M059J (cell line): ENCODE data around the gene CSKMT. TPM values are rescaled to one million over a fixed set of nuclear protein-coding genes. Genes with fewer than 3 reads are reported as not detected.
A peak's percentile ranks its signal among the peaks of the same experiment; 100 is the strongest.
"Not testable (repeated sequence)": the region's sequence is repeated elsewhere in the genome, so short reads cannot be mapped to it uniquely, and the experiment has no call there.

Experiments
- DNase-seq: peaks from one replicate; pipeline ENCODE4 v3.0.0-alpha.2; 2012; ENCODE audit warnings: low read depth
- total RNA-seq: library from RNA; depleted of rRNA; stranded (reverse); fragments of >200 nt; shearing (Covaris generic); gene quantifications from 2 replicates; pipeline ENCODE4 v1.2.3, GENCODE V29; 2014

Gene CSKMT
- total RNA-seq, 1 experiment from 2014 or later = 2.0 TPM

DNA sequence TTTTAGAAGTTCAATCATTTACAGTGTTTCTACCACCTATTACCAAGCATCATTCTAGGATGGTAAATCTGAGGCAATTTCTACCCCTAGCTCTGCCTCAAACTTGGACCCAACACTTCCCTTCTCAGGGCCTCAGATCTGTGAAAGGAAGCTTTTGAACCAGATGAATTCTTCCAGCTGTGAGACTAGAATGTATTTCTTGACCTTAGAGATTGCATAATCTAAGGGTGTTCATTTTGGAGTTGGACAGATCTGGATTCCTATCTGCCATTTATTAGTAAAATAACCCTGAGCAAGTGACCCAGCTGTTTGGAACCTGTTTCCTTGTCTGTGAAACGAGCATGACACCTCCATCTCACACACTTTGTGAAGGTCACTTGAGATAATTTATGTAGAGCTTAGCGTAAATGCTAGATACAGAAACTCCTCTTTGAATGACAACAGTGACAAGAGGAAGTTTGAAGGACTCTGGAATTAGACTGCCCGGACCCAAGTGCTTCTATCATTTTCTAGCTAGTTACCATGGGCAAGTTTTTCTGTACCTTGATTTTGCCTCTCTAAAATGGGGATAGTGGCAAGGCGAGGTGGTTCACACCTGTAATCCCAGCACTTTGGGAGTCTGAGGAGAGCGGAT lies 8.2 kb upstream of the CSKMT start:
- no peak for DNase-seq

DNA sequence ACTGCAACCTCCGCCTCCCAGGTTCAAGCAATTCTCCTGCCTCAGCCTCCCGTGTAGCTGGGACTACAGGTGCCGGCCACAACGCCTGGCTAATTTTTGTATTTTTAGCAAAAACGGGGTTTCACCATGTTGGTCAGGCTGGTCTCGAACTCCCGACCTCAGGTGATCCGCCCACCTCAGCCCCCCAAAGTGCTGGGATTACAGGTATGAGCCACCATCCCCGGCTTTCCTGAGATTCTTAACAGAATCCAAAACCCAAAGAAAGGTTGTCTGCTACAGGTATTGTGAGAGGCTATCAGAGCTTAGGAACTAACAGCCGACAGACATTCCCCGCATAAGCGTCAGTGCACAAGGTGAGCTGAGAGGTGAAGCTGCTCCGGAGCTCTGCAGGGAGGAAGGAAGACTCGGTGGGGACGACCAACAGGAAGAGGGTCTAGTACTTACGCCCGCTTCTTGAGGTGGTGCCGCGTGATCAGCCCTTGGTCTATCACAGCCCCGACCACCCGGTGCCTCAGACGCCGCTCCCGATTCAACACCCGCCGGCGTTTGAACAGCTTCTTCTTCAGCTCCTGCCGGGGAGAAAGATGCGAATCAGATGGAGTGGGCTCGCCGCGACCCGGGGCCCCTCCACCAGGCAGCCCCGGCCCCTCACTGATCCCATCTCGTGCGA lies 572 bp upstream of the CSKMT start:
- peak; percentile 70 for DNase-seq

DNA sequence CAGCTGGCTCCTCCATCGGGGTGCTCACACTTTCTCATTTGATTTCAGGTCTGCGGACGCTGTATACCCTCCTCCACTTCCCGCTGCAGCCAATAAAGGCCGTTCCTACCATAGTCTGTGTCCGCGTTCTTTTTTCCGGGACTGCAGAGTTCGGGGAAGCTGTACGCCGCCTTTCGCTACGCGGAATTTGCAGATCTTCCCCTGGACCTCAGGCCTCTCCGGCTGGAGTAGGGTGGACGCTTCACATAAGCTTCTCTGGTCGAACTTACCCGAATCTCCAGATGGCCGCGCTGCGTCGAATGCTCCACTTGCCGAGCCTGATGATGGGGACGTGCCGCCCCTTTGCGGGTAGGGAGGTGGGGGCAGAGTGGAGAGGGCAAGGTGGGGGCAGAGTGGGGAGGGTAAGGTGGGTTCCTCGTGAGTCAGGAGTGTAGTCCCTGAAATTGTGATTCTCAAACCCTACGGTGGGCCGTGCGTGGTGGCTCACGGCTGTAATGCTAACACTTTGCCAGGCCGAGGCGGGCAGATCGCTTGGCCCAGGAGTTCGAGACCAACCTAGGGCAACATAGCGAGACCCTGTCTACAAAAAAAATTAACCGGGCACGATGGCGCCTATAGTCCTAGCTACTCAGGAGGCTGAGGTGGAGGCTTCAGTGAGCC lies 617 bp downstream of the CSKMT start:
- DNase-seq = no peak

- DNase-seq = no peak
Observed at GRCh38 chr11:62666259-62666926, 1.3 kb downstream of the CSKMT start.

- no peak for DNase-seq
Observed at GRCh38 chr11:62667460-62667859, 2.3 kb downstream of the CSKMT start.

- DNase-seq = peak; percentile 32
Observed at GRCh38 chr11:62669420-62670161, 4.5 kb downstream of the CSKMT start.

DNA sequence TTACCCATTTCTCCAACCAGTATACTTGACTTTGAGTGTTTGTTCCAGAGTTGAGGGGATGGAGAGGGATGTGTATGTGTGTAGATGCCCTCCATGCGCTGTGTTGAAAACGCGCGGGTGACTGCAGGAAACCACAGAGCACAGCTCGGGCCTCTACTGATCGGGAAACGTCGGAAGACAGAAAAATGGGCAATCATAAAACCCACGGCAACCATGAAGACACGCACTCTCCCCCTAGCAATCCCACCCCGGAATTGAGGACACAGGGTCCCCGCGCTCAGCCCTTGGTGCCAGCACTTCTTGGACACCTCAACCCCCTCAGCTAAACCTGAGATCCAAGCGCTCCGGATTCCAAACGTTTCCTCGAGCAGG lies 6.1 kb downstream of the CSKMT start:
- no peak for DNase-seq

DNA sequence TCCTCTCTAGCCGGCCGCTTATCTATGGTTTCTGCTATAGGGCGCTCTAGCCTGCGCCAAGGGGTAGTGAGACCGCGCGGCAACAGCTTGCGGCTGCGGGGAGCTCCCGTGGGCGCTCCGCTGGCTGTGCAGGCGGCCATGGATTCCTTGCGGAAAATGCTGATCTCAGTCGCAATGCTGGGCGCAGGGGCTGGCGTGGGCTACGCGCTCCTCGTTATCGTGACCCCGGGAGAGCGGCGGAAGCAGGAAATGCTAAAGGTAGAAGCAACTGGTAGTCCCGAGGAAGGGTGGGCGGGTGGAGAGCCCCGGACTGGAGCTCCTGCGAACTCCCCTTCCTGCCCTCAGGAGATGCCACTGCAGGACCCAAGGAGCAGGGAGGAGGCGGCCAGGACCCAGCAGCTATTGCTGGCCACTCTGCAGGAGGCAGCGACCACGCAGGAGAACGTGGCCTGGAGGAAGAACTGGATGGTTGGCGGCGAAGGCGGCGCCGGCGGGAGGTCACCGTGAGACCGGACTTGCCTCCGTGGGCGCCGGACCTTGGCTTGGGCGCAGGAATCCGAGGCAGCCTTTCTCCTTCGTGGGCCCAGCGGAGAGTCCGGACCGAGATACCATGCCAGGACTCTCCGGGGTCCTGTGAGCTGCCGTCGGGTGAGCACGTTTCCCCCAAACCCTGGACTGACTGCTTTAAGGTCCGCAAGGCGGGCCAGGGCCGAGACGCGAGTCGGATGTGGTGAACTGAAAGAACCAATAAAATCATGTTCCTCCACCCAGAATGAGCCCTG lies 6.7 kb downstream of the CSKMT start, which contains the start of the genes LBHD1 and UQCC3:
Gene LBHD1 (minus strand): TSS at position 660 of the 782 bp plus-strand sequence. CDS start 2,236 bp downstream, outside the sequence.
Gene UQCC3 (plus strand): TSS at position 66 of the 782 bp plus-strand sequence. CDS start 73 bp downstream, at position 139.
- peak; percentile 84 for DNase-seq

DNA sequence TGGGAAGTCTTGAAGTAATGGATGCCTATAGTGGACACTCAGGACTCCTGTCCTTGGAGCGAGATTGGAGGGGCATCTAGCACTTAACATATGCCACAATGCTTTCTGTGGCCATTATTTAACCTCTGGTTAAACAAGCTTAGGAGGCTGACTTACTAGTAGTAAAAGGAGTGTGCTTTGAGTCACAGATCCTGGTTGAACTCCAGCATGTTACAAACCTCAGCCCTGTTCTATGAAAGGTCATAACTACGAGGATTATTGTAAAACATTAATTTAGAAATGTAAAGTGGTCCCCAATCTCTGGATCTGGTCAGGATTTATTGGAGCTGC lies 8.0 kb downstream of the CSKMT start:
- DNase-seq = no peak

GRCh38 chr11:62675415-62675814 lies 10.3 kb downstream of the CSKMT start:
- DNase-seq = not testable (repeated sequence)

DNA sequence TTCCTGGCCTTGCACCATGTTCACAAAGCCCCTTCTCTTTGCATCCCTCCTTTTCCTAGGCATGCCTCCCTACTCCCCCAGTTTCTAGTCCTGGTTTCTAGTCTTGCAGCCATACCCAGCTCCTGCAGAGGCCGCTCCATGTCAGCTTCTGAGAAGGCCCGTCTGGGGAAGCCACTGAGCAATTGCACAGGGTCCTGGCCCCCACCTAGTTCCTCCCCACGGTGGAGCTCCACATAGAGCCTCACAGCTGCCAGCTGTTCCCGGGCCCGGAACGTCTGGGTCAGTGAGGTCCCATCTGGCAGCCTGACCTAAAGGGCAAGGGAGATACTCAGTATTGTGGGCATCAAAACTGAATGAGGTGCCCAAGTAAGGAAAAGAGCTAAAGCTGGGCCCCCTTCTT lies 11.6 kb downstream of the CSKMT start:
- DNase-seq = no peak

- no peak for DNase-seq
Observed at GRCh38 chr11:62677156-62677555, 12.0 kb downstream of the CSKMT start.

DNA sequence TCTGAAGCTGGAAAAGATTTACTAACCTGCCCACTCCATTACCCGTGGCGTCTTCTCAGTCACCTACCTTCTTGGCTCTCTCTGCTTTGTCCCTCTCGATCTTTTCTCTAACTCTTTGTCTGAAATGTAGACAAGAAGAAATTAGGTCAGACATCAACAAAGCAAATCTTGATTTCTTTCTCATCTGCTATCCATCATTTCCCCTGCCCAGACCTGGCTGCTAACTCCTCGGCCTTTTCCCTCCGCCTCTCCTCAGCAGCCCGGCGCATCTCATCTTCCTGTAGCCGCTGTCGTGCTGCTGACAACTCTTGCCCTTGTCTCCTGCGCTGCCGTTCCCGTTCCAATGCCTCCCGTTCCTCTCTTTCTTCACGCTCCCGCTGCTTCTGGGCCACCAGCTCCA lies 12.6 kb downstream of the CSKMT start:
- no peak for DNase-seq

DNA sequence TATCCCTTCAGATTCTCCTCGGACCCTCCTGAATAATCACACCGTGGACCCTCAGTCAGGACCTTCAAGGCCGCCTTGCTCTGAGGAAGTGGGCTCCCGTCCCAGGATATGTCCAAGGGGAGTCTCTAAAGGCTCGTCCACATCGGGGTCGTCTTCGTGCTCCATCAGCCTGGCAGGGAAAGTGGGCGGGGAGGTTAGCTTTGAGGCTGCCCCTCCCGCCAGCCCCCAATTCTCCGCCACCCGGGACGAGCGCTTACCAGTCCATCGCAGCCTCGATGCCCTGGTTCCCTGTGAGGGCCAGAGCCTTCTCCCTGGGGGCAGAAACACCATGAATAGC lies 13.3 kb downstream of the CSKMT start:
- no peak for DNase-seq

DNA sequence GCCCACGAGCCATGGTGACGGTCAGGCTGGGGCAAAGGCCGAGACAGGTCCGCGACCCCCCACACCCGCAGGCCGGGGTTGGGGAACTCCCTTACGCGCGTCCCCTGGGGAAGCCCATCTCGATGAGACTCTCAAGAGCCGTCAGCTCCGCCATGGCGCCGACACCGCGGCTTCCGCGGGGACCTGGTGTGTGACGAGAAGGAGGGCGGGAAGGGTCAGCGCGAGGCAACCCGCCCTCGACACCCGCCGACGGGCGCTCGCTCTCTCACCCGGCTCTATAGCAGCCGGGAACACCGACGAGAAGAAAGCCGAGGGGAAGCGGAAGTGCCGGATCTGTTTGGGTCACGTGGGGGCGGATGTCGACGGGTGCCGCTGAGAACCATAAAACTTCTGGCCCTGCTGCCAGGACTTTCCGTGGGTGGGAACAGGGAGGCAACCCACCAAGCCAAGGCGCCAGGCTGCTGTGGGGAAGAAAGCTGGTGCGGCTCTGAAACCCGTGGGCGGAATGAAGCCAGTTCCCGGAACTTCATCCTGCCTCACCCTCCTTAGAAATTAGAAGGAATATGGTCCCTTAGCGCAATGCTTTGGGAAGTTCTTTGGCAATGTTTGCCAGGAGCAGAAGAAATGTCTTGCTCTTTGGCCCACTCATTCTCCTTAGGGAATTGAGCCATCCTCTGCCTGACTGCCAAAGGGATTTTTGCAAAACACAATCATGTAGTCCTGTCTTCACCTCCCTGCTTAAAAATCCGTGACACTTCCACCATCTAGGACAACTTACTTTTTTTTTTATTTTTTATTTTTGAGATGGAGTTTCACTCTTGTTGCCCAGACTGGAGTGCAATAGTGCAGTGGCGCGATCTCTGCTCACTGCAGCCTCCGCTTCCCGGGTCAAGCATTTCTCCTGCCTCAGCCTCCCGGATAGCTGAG lies 13.9 kb downstream of the CSKMT start, which contains the start of gene UBXN1:
Gene UBXN1 (minus strand): TSS at position 304 of the 927 bp plus-strand sequence. CDS start 150 bp downstream, at position 154.
- DNase-seq = peak; percentile 83

GRCh38 chr11:62680825-62681240 lies 15.7 kb downstream of the CSKMT start:
- peak; percentile 85 for DNase-seq

DNA sequence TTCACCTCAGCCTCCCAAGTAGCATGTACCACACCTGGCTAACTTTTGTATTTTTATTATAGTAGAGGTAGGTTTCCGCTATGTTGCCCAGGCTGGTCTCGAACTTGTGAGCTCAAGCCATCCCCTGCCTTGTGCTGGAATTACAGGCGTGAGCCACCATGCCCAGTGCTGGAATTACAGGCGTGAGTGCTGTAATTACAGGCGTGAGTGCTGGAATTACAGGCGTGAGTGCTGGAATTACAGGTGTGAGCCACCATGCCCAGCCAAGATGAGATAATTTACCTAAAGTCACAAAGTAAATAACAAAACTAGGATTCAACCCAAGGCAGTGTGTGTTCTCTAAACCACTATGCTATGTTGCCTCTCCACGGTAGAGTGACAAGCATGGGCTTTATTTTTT lies 17.4 kb downstream of the CSKMT start:
- no peak for DNase-seq

DNA sequence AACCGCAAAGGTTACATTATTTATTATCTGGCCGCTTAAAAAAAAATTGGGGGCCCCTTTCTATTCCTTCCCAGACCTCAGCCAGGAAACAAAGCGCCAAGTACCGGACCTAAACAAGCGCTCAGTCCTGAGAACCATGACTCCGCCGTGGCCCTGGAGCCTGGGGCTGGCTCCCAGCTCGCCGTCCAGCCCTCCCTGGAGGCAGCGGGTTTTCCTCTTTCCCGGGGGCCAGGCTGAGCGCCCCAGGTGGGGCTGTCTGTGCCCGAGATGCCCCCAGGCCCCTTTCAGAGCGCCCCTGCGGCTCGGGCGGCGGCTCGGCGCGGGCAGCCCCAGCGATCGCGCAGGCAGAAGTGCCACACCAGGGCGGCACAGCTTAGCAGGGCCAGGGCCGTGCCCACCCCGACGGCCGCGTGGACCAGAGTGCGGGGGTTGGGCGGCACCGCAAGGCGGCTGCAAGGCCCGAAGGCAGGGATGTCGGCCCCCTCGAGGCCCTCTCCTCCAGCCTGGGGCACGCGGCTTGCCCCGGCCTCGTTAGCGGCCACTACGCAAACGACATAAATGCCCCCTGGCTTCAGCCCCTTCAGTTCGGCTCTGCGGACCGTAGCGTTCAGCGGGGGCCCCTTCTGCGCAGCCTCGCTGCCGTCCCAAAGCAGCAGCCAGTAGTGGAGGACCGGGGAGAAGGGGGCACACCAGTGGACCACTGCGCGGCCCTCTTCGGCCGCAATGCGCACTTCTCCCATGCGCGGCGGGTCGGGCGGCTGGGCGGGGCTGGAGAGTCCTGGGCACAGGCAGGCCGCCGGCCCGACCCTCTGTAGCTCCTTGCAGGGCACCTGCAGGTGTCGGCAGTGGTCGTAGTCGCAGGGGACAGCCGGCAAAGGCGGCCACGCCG lies 22.6 kb downstream of the CSKMT start:
- no peak for DNase-seq

GRCh38 chr11:62688491-62688890 lies 23.4 kb downstream of the CSKMT start:
- DNase-seq = no peak
